Pericardium fibroblast (primary cell): Measurements from ENCODE around the gene CTNNBIP1. TPM values are rescaled to one million over a fixed set of nuclear protein-coding genes. Genes with fewer than 3 reads are reported as not detected.

Source experiments
- total RNA-seq: library from RNA; depleted of rRNA; stranded (reverse); fragments of >200 nt; gene quantifications from 2 replicates; pipeline ENCODE4 v1.2.3, GENCODE V29; 2015

Gene CTNNBIP1
- total RNA-seq = 18.5 and 33.6 TPM in 2 replicates

GRCh38 chr1:9910076-9910422, at the start of gene CTNNBIP1:
Gene CTNNBIP1, minus strand, starts transcription at chr1:9910269. Its CDS starts 38,205 bp downstream, at chr1:9872064.

GRCh38 chr1:9942939-9943788, 33.1 kb upstream of the CTNNBIP1 start, which contains the start of the genes LZIC and NMNAT1:
Gene LZIC, minus strand, starts transcription at chr1:9943391. Its CDS starts 6,772 bp downstream, at chr1:9936619.
Gene NMNAT1, plus strand, starts transcription at chr1:9943475. Its CDS starts 28,599 bp downstream, at chr1:9972074.

GRCh38 chr1:9823943-9824701, 85.9 kb downstream of the CTNNBIP1 start, which contains the start of gene CLSTN1:
Gene CLSTN1, minus strand, starts transcription at chr1:9823965. Its CDS starts 232 bp downstream, at chr1:9823733.

Other genes with a start within 250 kb of the CTNNBIP1 start
- gene CLSTN1, start 86.3 kb downstream of the CTNNBIP1 start, total RNA-seq = 76.4 and 78.3 TPM in 2 replicates
- 14.1 and 18.9 TPM in 2 replicates for gene LZIC, start 33.1 kb upstream of the CTNNBIP1 start, total RNA-seq
- 9.0 and 11.6 TPM in 2 replicates for gene NMNAT1, start 33.2 kb upstream of the CTNNBIP1 start, total RNA-seq
- gene RBP7, start 87.0 kb upstream of the CTNNBIP1 start, total RNA-seq = not detected in 2 replicates
- gene UBE4B, start 122.7 kb upstream of the CTNNBIP1 start, total RNA-seq = 31.7 and 32.3 TPM in 2 replicates